ENCODE data around the gene LGI2.

GRCh38 chr4:24973404-24973746 lies 57.4 kb downstream of the LGI2 start:
- TF ChIP-seq CTCF (IDR thresholded peaks at IDR 0.05; ENCODE audit: low read depth, low read length): no peak
- TF ChIP-seq MAX (IDR thresholded peaks at IDR 0.05; ENCODE audit: low read depth, low read length): no peak
- no peak for TF ChIP-seq POLR2A (IDR thresholded peaks at IDR 0.05; ENCODE audit: extremely low read depth, insufficient read length)
